T-helper 1 cell (primary cell): ENCODE measurements around the gene AGO1.
"Not testable (repeated sequence)": the region's sequence is repeated elsewhere in the genome, so short reads cannot be mapped to it uniquely, and the experiment has no call there.

Source experiments
- DNase-seq, 5 donors: peaks; one replicate each; pipeline ENCODE4 v3.0.0-alpha.2; 2012 to 2020

The AGO1 gene

DNA sequence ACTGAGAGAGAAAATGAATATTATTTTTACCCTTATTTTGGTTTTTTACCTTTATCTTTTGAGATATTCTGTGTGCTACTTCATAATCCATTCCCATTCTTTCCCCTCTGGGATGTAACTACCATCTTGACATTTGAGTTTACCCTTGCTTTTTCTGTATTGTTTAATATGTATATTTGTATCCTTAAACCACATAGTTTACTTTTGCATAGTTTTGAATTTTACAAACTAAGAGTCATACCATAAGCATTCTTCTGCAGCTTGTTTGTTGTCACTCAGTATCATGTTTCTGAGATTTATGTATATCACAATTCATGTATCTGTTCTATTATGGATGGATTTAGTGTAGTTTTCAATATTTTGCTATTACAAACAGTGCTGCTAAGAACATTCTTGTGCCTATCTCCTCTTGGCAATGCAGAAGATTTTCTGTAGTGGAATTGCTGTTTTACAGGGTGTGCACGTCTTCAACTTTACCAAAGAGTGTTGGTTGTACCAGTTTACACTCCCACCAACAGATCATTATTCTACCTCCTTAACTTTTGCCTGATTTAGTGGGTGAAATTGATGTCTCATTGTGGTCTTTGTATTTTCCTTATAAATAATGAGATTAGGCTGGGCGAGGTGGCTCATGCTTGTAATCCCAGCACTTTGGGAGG is 12.2 kb upstream of the AGO1 start:
- no peak for DNase-seq

DNA sequence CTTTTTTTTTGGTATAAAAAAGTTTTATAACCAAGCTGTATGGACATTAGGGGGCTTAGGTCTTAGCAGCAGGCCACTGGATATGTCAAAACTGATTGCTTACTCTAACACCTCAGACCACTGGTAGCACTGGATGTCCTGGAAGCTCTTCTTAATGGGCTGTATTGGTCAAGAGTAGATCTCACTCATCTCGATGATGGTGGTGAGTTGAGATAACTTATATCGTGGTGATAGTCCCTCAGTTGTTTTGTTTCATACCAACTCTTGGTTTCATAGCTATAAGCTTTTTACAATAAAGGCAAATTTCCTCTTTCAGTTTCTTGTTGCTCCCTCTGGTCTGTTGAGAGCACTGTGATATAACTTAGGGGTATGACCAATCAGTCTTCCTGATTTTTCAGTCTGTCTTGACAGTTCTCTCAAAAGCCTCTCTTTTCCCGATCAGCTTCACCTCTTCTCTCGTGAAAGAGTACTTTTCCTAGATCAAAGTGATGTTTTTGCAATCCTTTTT is 9.7 kb upstream of the AGO1 start:
- DNase-seq, result no peak

GRCh38 chr1:35874115-35874514 is 8.9 kb upstream of the AGO1 start:
- DNase-seq, result not testable (repeated sequence)

- no peak for DNase-seq
These were observed 6.0 kb upstream of the AGO1 start for GRCh38 chr1:35876988-35877387.

DNA sequence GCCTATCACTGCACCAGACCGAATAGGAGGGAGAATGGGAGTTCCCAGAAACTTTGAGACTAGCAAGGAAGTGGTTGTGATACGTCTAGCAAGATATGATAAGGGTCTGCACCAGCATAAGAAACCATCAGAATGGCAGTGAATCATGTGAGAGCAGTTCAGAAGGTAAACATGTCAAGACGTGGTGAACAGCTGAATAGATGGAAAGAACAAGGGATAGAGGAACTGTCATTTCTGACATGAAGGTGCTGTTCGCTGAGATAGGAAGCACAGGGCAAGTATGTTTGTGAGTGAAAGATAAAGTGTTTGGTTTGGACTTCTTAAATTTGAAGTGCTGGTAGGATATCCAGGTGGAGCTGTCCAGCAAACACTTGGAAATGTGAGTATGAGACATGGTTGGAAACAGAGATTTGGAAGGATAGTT is 1.1 kb upstream of the AGO1 start:
- no peak for DNase-seq

DNA sequence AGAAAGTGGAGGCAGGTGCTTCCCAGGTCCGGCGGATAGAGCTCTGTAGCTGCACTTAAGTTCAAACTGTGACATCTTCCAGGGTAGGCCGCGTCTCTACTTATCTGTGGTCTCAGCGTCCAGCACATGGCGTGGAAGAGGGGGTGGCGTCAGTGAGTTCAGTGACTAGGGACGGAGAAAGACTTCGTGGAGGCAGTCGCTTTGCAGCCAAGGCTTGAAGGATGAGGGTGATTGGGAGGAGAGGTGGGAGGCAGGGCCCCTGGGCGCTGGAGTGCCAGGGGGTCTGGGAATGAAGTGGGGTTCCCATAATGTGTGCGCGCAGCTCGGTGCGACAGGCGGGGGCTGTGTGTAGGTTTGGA is 444 bp upstream of the AGO1 start:
- peak in 1 of 5 donors; percentile 1 for DNase-seq

DNA sequence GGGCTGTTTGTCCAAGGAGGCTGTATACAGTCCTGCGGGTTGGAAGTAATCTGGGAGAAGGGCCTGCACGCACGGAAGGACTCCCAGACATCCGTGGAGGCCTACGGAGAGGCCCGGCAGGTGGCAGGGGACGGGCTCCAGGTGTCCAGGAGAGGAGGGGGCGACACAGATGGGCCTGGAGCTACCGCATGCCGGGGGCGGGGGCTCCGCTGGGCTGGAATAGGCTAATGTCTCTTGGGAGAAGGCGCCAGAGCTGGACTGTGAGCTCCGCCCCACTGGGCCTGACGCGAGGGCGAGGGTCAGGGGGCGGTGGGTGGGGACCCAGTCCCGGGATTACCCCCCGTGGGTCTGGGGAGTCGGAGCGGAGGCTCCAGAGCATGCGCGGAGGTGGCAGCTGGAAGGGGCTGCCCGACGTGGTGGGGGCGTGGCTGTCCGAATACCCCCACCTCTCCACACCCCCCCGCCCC is 659 bp downstream of the AGO1 start:
- peak; percentile 32 to 59 (median 36) for DNase-seq

- no peak for DNase-seq
These were observed 1.9 kb downstream of the AGO1 start for GRCh38 chr1:35884934-35885333.

DNA sequence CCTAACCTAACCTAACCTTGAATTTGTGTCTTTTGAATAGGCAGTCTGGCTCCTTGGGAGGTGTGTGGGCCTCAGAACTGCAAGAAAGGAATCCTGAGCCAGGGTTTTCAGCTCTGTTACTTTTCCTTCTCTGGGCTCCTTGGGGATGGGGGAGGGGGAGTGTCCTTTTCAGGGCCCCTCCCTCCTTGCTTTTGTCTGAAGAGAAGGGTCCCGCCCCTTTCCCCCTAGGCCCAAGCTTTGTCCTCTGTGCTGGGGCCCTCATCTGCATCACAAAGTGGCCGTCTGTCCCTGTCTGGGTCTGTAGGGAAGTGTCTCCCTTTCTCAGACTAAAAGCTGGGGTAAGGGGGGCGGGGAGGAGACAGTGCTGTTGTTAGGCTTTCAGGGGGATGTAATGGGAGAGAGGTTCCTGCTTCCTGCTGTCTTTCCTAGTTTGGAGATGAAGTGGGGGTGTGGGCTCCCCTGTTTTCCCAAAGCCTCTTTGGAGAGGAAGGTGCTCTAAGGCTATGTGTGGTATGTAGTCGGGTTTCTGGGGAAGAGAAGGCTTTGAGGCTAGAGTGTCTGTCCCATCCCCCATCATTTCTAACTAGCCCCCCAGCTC is 3.1 kb downstream of the AGO1 start:
- DNase-seq, result no peak

DNA sequence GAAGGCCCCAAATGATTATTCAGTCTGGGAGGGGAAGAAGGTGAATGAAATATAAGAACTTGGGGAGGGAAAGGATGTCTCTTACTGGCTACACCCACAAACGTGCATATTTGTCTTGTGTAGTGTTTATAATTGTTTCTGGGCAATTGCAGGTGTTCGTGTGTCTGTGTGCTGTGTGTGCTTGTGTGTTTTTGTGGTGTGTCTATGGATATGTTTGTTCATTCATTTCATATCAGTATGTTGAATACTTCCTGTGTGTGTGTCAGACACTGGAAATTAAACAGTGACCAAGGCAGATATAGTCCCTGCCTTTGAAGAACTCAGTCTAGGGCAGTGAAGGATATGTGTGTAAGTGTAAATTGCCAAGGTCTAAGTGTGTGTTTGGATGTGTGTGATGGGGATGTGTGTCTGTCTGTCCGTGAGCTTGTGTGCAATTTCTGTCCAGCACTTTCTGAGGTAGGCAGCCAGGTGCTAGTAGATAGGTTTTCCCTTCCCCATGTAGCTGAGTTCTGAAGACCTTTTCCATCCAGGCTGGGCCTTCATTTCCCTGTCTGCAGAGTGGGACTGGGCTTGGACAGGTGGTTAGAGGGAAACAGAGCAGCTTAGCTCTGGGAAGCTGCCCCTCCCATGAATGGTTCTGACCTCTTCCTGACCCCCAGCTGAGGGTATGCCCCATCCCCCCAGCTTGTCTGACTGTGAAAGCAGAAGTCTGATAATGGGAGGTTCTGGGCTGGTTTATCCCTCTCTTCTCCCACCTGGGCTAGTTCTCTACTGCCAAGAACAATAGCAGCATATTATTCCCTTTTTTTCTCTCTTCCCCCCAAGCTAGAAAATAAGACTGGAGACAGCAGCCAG is 3.8 kb downstream of the AGO1 start:
- DNase-seq, result no peak

- no peak for DNase-seq
These were observed 4.5 kb downstream of the AGO1 start for GRCh38 chr1:35887508-35887907.

DNA sequence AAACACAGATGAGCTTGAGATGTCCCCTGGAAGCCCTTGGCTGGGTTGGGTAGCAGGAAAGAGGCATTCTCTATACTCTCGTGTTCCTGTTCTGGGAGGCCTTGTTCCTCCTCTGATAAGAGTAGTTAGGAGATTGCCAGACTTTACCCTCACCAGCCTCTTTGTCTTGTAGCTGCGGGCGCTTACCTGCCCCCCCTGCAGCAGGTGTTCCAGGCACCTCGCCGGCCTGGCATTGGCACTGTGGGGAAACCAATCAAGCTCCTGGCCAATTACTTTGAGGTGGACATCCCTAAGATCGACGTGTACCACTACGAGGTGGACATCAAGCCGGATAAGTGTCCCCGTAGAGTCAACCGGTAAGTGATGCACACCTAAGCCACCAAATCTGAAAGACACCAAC is 5.2 kb downstream of the AGO1 start:
- DNase-seq, result no peak

- DNase-seq, result not testable (repeated sequence)
These were observed 6.0 kb downstream of the AGO1 start for GRCh38 chr1:35888981-35889380.

GRCh38 chr1:35893051-35893879 is 10.3 kb downstream of the AGO1 start:
- no peak for DNase-seq

GRCh38 chr1:35894183-35894582 is 11.2 kb downstream of the AGO1 start:
- DNase-seq, result peak in 1 of 5 donors; percentile 3

- no peak for DNase-seq
These were observed 11.6 kb downstream of the AGO1 start for GRCh38 chr1:35894656-35895055.

DNA sequence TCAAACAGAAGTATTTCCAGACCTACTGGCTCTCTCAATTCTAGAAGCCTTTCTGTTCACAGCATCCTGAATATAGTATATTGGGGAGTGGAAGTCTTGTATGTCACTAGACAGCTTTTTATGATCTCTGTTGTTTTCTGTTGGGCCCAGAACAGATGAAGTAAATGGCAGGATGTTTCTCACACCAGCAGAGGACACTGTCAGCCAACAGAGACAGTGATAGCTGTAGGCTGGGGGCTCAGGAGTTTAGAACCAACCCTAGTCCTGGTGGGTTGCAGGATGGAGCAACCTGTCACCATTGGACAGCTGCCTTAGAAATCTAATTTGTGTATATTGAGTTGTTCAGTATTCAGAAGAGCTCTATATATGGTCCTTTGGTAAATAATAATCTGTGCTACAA is 16.9 kb downstream of the AGO1 start:
- no peak for DNase-seq

DNA sequence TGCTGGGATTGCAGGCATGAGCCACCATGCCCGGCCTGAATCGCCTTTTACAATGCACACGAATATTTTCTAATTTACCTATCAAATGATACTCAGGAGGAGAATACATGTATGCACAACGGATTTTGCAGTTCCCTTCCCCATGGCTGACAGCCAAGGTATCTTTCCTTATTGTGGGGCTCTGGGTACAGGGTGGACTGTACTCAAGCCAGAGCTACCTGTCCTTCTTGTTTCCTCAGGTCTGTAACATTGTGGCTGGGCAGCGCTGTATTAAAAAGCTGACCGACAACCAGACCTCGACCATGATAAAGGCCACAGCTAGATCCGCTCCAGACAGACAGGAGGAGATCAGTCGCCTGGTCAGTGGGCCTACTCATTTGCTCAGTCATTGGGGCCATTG is 18.2 kb downstream of the AGO1 start:
- DNase-seq, result no peak

DNA sequence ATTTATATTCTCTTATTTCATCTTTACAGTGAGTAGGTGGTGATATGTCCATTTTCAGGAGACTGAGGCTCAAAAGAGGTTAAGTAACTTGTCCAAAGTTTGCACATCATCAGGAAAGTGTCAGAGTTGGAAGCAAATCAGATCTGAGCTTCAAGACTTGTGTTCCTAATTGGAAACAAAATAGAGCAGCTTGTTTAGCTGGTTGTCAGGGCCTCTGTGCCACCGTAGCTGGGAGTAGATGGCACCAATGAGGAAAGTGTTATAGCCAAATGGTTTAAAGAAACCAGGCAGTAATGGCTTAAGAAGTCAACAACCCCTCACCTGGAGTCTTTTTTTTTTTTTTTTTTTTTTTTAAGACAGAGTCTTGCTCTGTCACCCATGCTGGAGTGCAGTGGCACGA is 19.7 kb downstream of the AGO1 start:
- no peak for DNase-seq

GRCh38 chr1:35914717-35915116 is 31.7 kb downstream of the AGO1 start:
- DNase-seq, result no peak

DNA sequence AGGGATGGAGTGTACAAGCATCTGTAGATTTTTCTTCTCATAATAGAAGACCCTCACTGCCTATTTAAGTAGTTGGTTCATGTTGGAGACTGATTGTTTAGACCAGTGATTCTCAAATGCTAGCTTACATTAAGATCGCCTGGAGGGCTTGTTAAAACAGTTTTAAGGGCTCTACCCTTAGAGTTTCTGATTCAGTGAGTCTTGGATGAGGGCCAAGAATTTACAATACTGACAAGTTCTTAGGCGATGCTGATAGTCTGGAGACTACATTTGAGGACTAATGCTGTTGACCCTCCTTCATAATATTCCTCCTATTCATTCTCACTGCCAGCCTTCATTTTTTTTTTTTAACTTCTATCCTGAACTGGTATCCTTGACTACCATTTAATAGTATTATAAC is 32.7 kb downstream of the AGO1 start:
- no peak for DNase-seq

GRCh38 chr1:35923791-35924221 is 40.8 kb downstream of the AGO1 start:
- DNase-seq, result no peak

DNA sequence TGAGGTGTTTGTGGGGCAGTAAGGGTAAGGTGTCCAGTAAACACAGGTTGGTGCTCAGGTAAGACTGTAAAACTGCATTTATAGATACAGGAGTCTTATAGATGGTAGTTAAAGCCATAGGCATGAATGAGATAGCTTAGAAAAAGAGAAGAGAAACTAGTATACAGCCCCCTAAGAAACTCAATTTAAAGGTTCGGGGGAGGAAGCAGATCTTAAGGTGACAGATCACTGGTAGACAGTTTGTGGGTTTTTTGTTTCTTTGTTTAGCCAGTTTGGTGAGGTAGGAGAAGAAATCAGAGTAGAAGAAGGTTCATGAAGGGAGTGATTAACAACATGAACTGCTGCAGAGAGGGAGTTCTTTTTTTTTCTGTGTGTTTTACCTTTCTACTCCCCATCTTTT is 41.8 kb downstream of the AGO1 start:
- no peak for DNase-seq
